K562 treated with DMSO at 1 percent for 12 hours (cell line): ENCODE results near the gene ELOB. TPM values are rescaled to one million over a fixed set of nuclear protein-coding genes. Genes with fewer than 3 reads are reported as not detected.

Experiments
- total RNA-seq: library from RNA; unstranded; fragments of 300-600 nt; gene quantifications from 2 replicates; pipeline ENCODE4 v1.2.3, GENCODE V29; 2022; ENCODE audit not compliant: insufficient read depth

Gene ELOB
- total RNA-seq: 243 and 416 TPM in 2 replicates

GRCh38 chr16:2777231-2777902, at the start of gene ELOB:
ELOB (minus strand) TSS chr16:2777280; CDS start chr16:2777239, 41 bp downstream.

GRCh38 chr16:2816751-2817339, 39.8 kb upstream of the ELOB start, which contains the start of gene PRSS21:
PRSS21 (plus strand) TSS chr16:2817237; CDS start chr16:2817269, 32 bp downstream.

GRCh38 chr16:2787406-2787805, 10.3 kb upstream of the ELOB start, which contains the start of gene PRSS33:
PRSS33 (minus strand) TSS chr16:2787560; CDS start chr16:2786547, 1,013 bp downstream.

GRCh38 chr16:2752035-2752849, 24.8 kb downstream of the ELOB start, which contains the start of gene SRRM2:
SRRM2 (plus strand) TSS chr16:2752638; CDS start chr16:2756365, 3,727 bp downstream.

Other genes with a start within 250 kb of the ELOB start
- 7.2 and 8.8 TPM in 2 replicates for gene CEMP1, start 245.9 kb downstream of the ELOB start, total RNA-seq
- 8.4 and 41.4 TPM in 2 replicates for gene PDPK1, start 239.3 kb downstream of the ELOB start, total RNA-seq
- gene KCTD5, start 94.8 kb downstream of the ELOB start, total RNA-seq: 45.9 and 57.1 TPM in 2 replicates
- 1.0 and 2.4 TPM in 2 replicates for gene PRSS27, start 57.1 kb downstream of the ELOB start, total RNA-seq
- 211 and 370 TPM in 2 replicates for gene SRRM2, start 24.6 kb downstream of the ELOB start, total RNA-seq
- gene PRSS33, start 10.3 kb upstream of the ELOB start, total RNA-seq: not detected in 2 replicates
- not detected in 2 replicates for gene PRSS41, start 21.2 kb upstream of the ELOB start, total RNA-seq
- gene PRSS21, start 40.0 kb upstream of the ELOB start, total RNA-seq: 71.2 and 81.6 TPM in 2 replicates
- 1.7 TPM in 1 of 2 replicates, not detected in the other for gene ZG16B, start 53.0 kb upstream of the ELOB start, total RNA-seq
- not detected in 2 replicates for gene PRSS22, start 80.9 kb upstream of the ELOB start, total RNA-seq
- 72.2 and 77.6 TPM in 2 replicates for gene FLYWCH2, start 105.9 kb upstream of the ELOB start, total RNA-seq
- 41.5 and 48.1 TPM in 2 replicates for gene FLYWCH1, start 134.7 kb upstream of the ELOB start, total RNA-seq
- gene KREMEN2, start 187.0 kb upstream of the ELOB start, total RNA-seq: 0.85 TPM in 1 of 2 replicates, not detected in the other
- 15.8 and 27.8 TPM in 2 replicates for gene PAQR4, start 192.1 kb upstream of the ELOB start, total RNA-seq
- gene PKMYT1, start 203.2 kb upstream of the ELOB start, total RNA-seq: 168 and 170 TPM in 2 replicates
- gene CLDN9, start 235.6 kb upstream of the ELOB start, total RNA-seq: 4.1 and 6.9 TPM in 2 replicates
- not detected in 2 replicates for gene CLDN6, start 240.9 kb upstream of the ELOB start, total RNA-seq
- 33.0 and 33.7 TPM in 2 replicates for gene TNFRSF12A, start 243.1 kb upstream of the ELOB start, total RNA-seq
- gene HCFC1R1, start 246.7 kb upstream of the ELOB start, total RNA-seq: 26.3 and 32.4 TPM in 2 replicates
- gene THOC6, start 246.8 kb upstream of the ELOB start, total RNA-seq: 32.1 and 41.7 TPM in 2 replicates